ENCODE results near the gene C12orf50.
"Not testable (repeated sequence)": the region's sequence is repeated elsewhere in the genome, so short reads cannot be mapped to it uniquely, and the experiment has no call there.

Gene C12orf50

DNA sequence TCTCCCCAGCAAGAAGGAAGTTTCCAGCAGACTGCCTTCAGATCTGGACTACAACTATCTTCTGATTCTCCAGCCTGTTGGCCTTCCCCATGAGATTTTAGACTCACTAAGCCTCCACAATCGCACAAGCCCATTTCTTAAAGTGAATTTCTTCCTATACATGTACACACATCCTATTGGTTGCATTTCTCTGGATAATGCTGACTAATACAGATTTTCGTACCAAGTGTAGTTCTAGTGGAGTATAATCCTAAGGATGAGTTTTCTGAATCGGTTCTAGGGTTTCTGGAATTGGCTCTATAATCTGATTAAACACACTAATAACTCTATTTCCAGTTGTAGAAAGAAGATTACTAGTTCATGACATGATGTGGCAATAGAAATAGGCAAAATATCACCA, 53.3 kb downstream of the C12orf50 start:
- Histone ChIP-seq H3K79me2 (ENCODE audit: insufficient read depth, low read length) (no peaks in the 10 kb centered on the region), H3K36me3 (ENCODE audit: insufficient read depth, low read length) (no peaks in the 10 kb centered on the region), H3K9me2 (replicated peaks; ENCODE audit: low read depth, low read length) (no peaks in the 10 kb centered on the region), H2AFZ (ENCODE audit: low read length) (no peak overlapping the region), H3K9ac (ENCODE audit: low read depth, low read length, poor library complexity, severe bottlenecking) (no peak overlapping the region), H3K4me3 (ENCODE audit: low read length, poor library complexity, severe bottlenecking) (no peak overlapping the region), H3F3A (ENCODE audit: low read depth) (no peaks in the 10 kb centered on the region), H3K27me3 (ENCODE audit: insufficient read depth, low read length, poor library complexity, severe bottlenecking) (no peaks in the 10 kb centered on the region), H3K4me2 (ENCODE audit: low read depth, low read length, poor library complexity, severe bottlenecking) (no peak overlapping the region), H3K4me1 (ENCODE audit: insufficient read depth, low read length, poor library complexity, severe bottlenecking) (no peaks in the 10 kb centered on the region), H4K20me1 (ENCODE audit: insufficient read depth, low read length, poor library complexity, severe bottlenecking) (no peaks in the 10 kb centered on the region), H3K9me3 (ENCODE audit: insufficient read depth, low read depth, low read length) (no peaks in the 10 kb centered on the region)
- TF ChIP-seq, protein P1, sequence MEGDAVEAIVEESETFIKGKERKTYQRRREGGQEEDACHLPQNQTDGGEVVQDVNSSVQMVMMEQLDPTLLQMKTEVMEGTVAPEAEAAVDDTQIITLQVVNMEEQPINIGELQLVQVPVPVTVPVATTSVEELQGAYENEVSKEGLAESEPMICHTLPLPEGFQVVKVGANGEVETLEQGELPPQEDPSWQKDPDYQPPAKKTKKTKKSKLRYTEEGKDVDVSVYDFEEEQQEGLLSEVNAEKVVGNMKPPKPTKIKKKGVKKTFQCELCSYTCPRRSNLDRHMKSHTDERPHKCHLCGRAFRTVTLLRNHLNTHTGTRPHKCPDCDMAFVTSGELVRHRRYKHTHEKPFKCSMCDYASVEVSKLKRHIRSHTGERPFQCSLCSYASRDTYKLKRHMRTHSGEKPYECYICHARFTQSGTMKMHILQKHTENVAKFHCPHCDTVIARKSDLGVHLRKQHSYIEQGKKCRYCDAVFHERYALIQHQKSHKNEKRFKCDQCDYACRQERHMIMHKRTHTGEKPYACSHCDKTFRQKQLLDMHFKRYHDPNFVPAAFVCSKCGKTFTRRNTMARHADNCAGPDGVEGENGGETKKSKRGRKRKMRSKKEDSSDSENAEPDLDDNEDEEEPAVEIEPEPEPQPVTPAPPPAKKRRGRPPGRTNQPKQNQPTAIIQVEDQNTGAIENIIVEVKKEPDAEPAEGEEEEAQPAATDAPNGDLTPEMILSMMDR (conservative IDR thresholded peaks at IDR 0.05; ENCODE audit: low read length), result no peak
- TF ChIP-seq EZH2phosphoT487 (IDR thresholded peaks at IDR 0.05; ENCODE audit: borderline replicate concordance), result no peak

DNA sequence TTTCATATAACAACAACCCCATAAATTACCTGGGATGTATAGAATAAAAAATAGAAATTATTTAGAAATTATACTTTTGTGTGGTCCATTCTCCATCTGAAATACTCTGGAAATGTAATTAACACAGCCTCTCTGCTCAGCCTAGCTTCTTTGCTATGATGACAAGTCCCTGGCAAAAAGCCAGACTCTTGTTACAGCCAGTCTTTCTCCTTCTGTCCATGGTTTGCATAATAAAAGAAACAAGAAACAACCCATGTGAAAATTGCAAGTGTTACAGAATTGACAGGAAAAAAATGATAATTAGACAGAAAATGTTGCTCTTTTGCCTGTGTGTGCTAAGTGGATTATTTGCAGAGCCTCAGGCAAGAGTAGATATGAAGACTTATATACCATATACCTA, 61.3 kb downstream of the C12orf50 start:
- TF ChIP-seq, protein P1 (conservative IDR thresholded peaks at IDR 0.05; ENCODE audit: low read length), result no peak
- no peak for TF ChIP-seq EZH2phosphoT487 (IDR thresholded peaks at IDR 0.05; ENCODE audit: borderline replicate concordance)
- Histone ChIP-seq H3K4me3 (ENCODE audit: low read length, poor library complexity, severe bottlenecking) (no peak overlapping the region), H3K4me1 (ENCODE audit: insufficient read depth, low read length, poor library complexity, severe bottlenecking) (no peaks in the 10 kb centered on the region), H3K27me3 (ENCODE audit: insufficient read depth, low read length, poor library complexity, severe bottlenecking) (no peaks in the 10 kb centered on the region), H3K9ac (ENCODE audit: low read depth, low read length, poor library complexity, severe bottlenecking) (no peak overlapping the region), H3K9me3 (ENCODE audit: insufficient read depth, low read depth, low read length) (no peaks in the 10 kb centered on the region), H3K79me2 (ENCODE audit: insufficient read depth, low read length) (no peaks in the 10 kb centered on the region), H3K9me2 (replicated peaks; ENCODE audit: low read depth, low read length) (no peaks in the 10 kb centered on the region), H4K20me1 (ENCODE audit: insufficient read depth, low read length, poor library complexity, severe bottlenecking) (no peaks in the 10 kb centered on the region), H3K4me2 (ENCODE audit: low read depth, low read length, poor library complexity, severe bottlenecking) (no peak overlapping the region), H3K36me3 (ENCODE audit: insufficient read depth, low read length) (no peaks in the 10 kb centered on the region), H3F3A (ENCODE audit: low read depth) (no peaks in the 10 kb centered on the region), H2AFZ (ENCODE audit: low read length) (no peak overlapping the region)

DNA sequence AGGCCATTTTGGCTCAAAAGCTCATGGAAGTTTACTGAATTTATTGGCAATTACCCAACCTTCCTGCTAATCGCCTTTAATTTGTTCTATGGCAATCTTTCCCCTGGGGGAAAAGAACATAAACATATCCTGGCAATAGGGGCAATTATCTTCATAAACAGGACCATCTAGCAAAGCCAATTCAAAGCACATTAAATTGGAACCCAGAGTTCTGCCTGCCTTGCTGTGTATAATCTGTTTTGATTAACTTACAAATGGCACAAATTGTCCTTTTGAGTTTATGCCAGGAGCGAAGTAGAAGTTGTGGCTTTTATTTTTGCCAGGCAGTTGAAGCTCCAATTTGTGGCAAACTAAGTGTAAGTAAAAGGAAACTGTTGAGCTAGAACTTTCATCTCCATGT, 68.6 kb downstream of the C12orf50 start:
- H4K20me1 ChIP-seq (ENCODE audit: insufficient read depth, low read length, poor library complexity, severe bottlenecking), result no peaks in the 10 kb centered on the region
- no peak for TF ChIP-seq EZH2phosphoT487 (IDR thresholded peaks at IDR 0.05; ENCODE audit: borderline replicate concordance)
- TF ChIP-seq, protein P1 (conservative IDR thresholded peaks at IDR 0.05; ENCODE audit: low read length), result no peak
- H3K4me3 ChIP-seq (ENCODE audit: low read length, poor library complexity, severe bottlenecking), result no peak overlapping the region
- no peak overlapping the region for H2AFZ ChIP-seq (ENCODE audit: low read length)
- no peaks in the 10 kb centered on the region for H3K79me2 ChIP-seq (ENCODE audit: insufficient read depth, low read length)
- no peaks in the 10 kb centered on the region for H3K9me3 ChIP-seq (ENCODE audit: insufficient read depth, low read depth, low read length)
- no peaks in the 10 kb centered on the region for H3K36me3 ChIP-seq (ENCODE audit: insufficient read depth, low read length)
- no peak overlapping the region for H3K4me2 ChIP-seq (ENCODE audit: low read depth, low read length, poor library complexity, severe bottlenecking)
- H3K9me2 ChIP-seq (replicated peaks; ENCODE audit: low read depth, low read length), result no peaks in the 10 kb centered on the region
- no peaks in the 10 kb centered on the region for H3K4me1 ChIP-seq (ENCODE audit: insufficient read depth, low read length, poor library complexity, severe bottlenecking)
- no peaks in the 10 kb centered on the region for H3F3A ChIP-seq (ENCODE audit: low read depth)
- H3K9ac ChIP-seq (ENCODE audit: low read depth, low read length, poor library complexity, severe bottlenecking), result no peak overlapping the region
- no peaks in the 10 kb centered on the region for H3K27me3 ChIP-seq (ENCODE audit: insufficient read depth, low read length, poor library complexity, severe bottlenecking)

DNA sequence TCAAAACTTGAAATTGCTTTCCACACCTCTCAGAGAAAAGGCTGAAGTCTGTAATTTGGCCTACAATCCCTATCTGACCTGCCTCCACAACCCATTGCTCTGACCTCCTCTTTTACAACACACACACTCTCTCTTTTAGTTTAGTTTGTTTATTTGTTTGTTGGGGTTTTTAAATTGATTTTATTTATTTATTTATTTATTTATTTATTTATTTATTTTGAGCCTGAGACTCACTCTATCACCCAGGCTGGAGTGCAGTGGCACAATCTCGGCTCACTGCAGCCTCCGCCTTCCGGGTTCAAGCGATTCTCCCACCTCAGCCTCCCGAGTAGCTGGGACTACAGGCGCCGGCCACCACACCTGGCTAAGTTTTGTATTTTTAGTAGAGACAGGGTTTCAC, 75.2 kb downstream of the C12orf50 start:
- not testable (repeated sequence) for H3K9ac ChIP-seq (ENCODE audit: low read depth, low read length, poor library complexity, severe bottlenecking); H3K36me3 ChIP-seq (ENCODE audit: insufficient read depth, low read length); H2AFZ ChIP-seq (ENCODE audit: low read length); H3K79me2 ChIP-seq (ENCODE audit: insufficient read depth, low read length); H3K9me3 ChIP-seq (ENCODE audit: insufficient read depth, low read depth, low read length); H3K4me2 ChIP-seq (ENCODE audit: low read depth, low read length, poor library complexity, severe bottlenecking); H4K20me1 ChIP-seq (ENCODE audit: insufficient read depth, low read length, poor library complexity, severe bottlenecking); H3F3A ChIP-seq (ENCODE audit: low read depth); H3K4me1 ChIP-seq (ENCODE audit: insufficient read depth, low read length, poor library complexity, severe bottlenecking); H3K4me3 ChIP-seq (ENCODE audit: low read length, poor library complexity, severe bottlenecking); H3K27me3 ChIP-seq (ENCODE audit: insufficient read depth, low read length, poor library complexity, severe bottlenecking); H3K9me2 ChIP-seq (replicated peaks; ENCODE audit: low read depth, low read length)

Data from Loucy (cell line).